ENCODE data around the gene TLR2.
"Not testable (repeated sequence)": the region's sequence is repeated elsewhere in the genome, so short reads cannot be mapped to it uniquely, and the experiment has no call there.

The TLR2 gene

DNA sequence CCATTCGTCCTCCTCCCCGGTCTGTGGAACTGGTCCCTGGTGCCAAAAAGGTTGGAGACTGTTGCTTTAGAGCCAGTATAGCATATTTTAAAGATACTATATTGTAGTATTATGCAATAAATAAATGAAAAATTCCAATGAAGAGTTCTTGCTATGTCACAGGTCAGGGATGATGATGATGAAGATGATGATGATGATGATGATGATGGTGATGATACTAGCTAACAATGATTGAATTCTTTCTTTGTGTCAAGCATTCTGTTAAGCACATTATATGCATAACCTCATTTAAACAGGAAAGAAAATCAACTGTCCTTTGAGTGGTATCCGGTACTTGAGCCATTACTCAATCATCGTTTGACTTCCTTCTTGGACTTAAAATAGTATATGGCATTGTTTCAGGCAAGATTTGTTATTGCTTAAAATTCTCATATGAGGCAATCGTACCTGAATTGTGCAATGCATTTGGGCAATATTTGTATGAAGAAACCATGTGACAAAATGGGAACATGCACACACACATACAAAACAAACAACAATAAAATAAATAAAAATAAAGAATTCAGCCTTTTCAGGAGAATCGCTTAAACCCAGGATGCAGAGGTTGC is 22.8 kb upstream of the TLR2 start:
- DNase-seq (ENCODE audit: low spot score) = no peak

DNA sequence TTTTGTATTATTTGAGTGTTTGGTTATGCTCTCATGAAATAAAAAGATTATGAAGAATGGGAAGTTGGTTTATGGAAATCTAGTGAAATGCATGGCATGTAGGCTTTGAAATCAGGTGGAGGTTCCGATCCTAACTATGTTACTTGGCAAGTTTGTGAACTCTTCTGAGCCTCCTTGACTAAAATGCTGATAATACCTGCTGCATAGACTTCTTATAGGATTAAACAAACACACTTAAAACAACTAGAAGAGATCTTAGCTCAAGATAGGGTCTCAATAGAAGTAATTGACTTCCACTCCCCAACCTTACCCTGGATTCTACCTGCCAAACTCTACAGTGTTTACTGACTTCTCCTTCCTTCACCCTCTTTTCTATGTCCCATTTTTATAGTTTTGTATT is 22.2 kb upstream of the TLR2 start:
- DNase-seq (ENCODE audit: low spot score) = no peak

DNA sequence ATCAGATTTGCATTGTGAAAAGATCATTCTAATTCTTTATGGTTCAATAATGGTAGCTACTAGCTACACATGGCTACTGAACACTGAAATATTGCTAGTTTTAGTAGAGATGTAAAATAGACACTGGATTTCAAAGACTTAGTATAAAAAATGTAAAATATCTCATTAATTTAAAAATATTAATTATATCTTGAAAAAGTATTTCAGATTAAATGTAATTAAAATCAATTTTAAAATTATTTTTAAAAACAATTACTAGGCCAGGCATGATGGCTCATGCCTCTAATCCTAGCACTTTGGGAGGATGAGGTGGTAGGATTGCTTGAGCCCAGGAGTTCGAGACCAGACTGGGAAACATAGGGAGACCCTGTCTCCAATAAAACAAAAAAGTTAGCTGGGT is 20.4 kb upstream of the TLR2 start:
- no peak for DNase-seq (ENCODE audit: low spot score)

DNA sequence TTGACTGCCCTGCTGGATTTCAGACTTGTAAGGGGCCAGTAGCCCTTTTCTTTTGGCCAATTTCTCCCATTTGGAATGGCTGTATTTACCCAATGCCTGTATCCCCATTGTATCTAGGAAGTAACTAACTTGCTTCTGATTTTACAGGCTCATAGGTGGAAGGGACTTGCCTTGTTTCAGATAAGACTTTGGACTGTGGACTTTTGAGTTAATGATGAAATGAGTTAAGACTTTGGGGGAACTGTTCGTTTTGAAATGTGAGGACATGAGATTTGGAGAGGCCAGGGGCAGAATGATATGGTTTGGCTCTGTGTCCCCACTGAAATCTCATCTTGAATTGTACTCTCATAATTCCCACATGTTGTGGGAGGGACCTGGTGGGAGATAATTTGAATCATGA is 17.6 kb upstream of the TLR2 start:
- DNase-seq (ENCODE audit: low spot score) = not testable (repeated sequence)

DNA sequence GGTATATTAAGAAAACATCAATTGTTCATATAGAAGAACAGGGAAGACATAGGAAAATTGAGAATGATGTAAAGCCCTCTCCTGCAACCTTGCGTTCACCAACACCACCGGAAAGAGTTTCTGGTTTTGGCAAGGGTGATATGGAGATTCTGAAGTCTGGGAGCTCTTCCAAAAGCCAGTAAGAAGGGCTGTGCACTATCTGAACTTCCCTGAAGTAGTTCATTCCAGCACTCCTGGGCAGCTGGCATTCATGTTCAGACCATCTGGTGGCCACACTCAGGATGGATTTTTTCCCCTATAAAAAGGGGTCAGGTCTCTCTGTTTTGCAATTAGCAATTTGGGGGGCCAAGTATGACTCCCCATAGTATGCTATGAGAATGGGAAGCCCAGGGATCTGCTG is 15.4 kb upstream of the TLR2 start:
- no peak for DNase-seq (ENCODE audit: low spot score)

DNA sequence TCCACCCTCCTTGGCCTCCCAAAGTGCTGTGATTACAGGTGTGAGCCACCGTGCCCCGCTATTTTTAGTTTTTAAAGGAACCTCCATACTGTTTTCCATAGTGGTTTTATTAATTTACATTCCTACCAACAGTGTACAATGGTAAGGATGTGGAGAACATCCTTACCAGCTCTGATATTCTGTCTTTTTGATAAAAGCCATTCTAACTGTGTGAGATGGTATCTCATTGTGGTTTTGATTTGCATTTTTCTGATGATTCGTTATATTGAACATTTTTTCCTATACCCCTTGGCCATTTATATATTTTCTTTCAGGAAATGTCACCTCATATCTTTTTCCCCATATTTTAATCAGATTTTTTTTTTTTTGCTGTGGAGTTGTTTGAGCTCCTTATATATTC is 14.2 kb upstream of the TLR2 start:
- DNase-seq (ENCODE audit: low spot score) = no peak

DNA sequence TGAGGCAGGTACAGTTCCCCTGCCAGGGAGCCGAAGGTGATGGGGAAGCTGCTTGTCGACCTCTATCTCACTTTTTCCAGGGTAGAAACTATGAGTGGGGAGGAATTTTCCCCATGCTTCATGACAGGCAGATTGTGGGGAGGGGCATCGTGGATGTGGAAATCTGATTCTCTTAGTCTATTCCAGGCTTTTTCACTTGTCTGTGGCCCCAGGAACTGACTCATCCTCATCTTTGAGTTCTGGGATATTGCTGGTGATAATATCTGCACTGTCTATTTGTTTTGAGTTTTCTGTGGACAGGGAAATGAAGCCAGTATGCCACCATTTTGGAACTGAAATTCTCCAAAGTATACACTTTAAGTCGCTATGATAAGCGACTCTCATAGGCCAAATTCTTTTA is 7.6 kb upstream of the TLR2 start:
- DNase-seq (ENCODE audit: low spot score) = no peak

DNA sequence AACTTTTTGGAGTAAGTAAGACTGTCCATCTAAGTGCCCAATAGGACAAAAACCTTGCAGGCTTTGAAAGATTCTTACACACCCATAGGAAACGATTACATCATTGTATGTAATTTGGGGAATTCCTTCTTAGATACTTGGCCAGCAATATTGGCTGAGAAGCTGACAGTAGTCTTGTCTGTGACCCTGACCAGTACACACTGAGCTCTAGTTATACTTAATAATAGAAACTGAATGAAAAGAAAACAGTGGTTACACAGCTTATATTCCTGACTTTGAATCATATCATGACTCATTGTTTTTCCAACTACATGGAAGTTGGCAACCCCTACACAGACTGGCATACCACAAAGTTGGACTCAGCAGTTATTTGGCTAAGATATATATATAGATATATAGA is 7.1 kb upstream of the TLR2 start:
- no peak for DNase-seq (ENCODE audit: low spot score)

DNA sequence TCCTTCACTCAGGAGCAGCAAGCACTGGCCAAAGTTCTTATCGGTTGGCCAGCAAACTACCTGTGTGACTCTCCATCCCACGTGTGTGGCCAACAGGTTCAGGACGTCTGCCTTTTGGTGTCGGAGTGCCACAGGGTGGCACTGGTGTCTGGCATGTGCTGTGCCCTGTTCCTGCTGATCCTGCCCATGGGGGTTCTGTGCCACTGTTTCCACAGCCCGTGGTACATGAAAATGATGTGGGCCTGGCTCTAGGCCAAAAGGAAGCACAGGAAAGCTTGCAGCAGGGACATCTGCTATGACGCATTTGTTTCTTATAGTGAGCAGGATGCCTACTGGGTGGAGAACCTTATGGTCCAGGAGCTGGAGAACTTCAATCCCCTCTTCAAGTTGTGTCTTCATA is 4.6 kb upstream of the TLR2 start:
- no peak for DNase-seq (ENCODE audit: low spot score)

DNA sequence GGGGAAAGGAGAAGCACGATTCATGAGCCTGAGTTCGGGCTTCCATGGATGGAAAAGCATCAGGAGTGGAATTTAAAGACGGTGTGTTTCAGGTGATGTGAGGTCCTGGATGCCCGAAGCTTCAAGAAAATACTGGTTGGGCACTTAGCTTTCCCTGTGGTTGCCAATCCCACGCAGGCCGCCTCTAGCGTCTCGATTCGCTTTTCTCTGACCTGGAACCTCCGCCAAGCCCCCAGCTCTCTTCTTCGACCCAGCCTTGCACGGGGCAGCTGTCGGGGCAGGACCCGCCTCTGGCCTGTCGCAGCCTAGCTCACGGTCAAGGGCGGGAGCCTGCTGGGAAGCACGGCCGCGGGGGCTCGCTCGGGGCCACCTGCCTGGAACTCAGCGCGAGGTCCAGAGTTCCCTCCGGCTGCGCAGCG is 308 bp upstream of the TLR2 start:
- DNase-seq (ENCODE audit: low spot score) = no peak

DNA sequence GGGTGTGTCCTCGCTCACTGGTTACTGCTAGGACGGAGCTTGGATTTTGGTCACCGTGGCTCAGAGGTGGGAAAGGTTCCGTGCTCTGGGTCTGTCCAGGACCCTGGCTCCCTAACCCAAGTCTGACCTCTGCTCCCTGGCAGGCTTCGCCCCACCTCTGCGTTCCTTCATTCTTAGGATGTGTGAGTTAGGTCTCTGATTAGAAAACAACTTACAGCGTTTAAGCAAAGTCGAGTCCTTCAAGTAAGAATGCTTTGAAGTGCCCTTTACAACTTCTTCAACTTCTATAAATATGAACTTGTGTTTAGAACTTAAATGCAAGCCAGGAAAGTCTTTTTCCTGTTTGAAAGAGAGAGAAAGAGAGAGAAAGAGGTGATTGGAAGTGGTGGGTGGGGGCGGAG is 891 bp downstream of the TLR2 start:
- no peak for DNase-seq (ENCODE audit: low spot score)

DNA sequence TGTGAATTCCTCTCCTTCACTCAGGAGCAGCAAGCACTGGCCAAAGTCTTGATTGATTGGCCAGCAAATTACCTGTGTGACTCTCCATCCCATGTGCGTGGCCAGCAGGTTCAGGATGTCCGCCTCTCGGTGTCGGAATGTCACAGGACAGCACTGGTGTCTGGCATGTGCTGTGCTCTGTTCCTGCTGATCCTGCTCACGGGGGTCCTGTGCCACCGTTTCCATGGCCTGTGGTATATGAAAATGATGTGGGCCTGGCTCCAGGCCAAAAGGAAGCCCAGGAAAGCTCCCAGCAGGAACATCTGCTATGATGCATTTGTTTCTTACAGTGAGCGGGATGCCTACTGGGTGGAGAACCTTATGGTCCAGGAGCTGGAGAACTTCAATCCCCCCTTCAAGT is 20.4 kb downstream of the TLR2 start:
- DNase-seq (ENCODE audit: low spot score) = no peak

DNA sequence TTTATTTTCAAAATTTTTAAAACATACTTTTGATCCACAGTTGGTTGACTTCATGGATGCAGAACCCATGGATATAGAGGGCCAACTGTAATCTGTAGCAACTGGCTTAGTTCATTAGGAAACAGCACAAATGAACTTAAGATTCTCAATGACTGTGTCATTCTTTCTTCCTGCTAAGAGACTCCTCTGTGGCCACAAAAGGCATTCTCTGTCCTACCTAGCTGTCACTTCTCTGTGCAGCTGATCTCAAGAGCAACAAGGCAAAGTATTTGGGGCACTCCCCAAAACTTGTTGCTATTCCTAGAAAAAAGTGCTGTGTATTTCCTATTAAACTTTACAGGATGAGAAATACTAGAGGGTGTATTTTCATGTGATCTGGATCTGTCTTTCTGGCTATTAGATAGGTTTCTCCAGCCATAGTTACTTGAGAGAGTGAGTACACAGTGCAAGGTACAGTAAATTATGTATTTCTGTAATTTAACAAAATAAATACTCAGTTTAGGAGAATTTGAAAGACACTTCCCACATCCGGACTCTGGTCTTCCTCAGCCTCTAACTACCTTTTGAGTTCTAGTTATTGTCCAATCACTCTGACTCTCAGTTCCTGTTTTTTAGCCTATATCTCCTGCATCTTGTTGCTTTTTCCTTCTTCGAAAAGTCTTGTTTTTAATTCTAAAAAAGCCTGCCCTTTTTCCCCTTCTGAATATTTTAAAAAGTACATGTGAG is 21.8 kb downstream of the TLR2 start:
- no peak for DNase-seq (ENCODE audit: low spot score)

DNA sequence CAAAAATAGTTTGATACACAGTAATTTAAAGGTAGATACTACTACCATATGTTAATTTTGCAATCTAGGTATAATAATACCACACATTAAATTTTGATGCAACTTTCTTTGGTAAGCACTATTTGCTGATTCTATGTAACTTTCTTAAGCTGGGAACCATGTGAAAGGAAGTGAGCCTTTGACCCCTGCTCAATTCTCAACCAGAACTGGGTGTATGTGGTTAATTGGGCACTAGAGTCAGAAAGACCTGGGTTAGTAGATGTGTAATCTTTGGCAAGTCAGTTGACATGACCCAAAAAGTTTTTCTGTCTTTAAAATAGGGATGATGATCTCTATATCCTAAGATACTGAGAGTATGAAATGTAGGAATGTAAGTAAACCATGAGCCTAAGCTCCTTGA is 22.4 kb downstream of the TLR2 start:
- no peak for DNase-seq (ENCODE audit: low spot score)

DNA sequence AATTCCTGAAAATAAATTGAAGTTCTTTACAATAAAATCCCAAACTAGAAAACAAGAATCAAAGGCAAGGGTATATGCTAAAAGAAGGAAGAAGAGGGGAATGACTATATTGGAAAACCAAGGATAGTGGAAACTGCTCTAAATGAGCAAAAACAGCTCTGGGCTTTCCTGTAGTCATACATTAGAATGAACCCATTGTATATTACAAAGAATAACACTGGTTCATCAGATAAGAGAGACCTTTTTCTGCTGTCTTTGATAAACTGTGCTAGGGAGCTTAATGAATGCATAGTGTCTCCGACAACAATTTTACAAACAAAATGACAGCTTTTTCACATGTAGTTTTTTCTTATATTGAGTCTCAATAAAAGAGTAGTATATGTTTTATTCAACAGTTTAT is 26.6 kb downstream of the TLR2 start:
- DNase-seq (ENCODE audit: low spot score) = no peak

DNA sequence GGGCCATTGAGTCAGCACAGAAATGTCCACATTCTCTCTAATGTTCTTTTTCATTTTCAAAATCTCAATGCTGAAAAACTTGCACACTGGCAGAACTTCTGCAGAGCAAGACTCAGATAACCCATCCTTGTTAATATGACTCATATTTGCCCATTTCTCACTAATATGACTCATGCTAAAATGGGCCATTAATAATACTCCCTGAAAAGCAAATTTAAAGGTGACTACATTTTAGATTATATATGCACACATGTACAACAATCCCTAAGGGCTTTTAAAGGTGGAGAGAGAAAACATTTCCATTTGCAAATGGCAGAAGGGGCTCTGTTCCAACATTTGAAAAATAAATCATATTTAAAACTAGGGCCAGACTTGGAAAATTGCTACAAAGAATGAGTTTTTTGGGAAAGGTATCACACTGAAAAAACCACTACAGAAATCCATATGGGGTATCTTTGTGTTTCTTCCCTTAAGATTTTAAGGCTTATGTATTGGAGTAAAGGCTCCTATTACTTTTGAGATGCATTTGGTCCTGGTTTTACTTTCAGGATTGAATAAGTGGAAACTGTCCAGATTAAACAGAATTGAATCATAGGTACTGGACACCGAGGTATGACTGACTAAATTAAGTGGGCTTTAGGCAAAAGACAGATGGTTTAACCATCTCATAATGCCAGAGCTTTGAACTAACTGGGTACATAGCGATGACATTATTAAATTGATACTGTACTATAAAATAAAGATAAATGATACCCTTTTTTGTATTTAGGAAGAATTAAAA is 30.0 kb downstream of the TLR2 start:
- DNase-seq (ENCODE audit: low spot score) = no peak

DNA sequence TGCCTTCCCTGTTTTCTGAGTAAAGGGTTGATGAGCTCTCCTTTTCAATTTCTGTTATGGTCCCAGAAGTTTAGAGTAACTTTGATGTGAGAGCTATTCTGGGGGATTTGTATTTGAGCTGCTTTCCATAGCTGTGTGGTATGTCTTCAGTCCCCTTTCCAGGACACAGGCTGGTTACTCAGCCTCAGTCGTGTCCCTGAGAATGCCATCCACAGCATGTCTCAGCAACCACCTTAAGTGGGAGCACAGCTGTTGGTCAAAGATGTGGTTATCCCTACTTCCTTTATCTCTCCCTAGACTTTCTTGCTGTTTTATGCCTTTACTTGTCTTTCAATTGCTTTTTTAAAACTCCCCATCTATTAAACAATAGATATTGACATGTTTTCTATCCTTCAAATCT is 38.0 kb downstream of the TLR2 start:
- DNase-seq (ENCODE audit: low spot score) = no peak

DNA sequence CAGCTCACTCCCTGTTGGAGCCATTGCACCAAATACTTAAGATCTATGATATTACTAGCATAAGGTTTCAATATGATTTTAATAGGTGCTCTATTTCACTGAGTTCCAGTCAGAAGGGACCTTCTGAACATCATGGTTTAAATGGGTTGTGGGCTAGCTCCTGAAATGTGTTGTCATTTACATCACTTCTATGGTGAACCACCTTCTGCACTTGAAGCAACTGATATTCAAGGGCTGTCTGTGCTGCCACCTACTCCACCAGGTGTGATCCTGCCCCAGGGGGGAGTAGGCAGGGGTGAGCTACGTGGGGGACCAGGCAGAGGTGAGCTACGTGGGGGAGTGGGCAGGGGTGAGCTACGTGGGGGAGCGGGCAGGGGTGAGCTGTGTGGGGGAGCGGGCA is 40.5 kb downstream of the TLR2 start:
- DNase-seq (ENCODE audit: low spot score) = no peak

DNA sequence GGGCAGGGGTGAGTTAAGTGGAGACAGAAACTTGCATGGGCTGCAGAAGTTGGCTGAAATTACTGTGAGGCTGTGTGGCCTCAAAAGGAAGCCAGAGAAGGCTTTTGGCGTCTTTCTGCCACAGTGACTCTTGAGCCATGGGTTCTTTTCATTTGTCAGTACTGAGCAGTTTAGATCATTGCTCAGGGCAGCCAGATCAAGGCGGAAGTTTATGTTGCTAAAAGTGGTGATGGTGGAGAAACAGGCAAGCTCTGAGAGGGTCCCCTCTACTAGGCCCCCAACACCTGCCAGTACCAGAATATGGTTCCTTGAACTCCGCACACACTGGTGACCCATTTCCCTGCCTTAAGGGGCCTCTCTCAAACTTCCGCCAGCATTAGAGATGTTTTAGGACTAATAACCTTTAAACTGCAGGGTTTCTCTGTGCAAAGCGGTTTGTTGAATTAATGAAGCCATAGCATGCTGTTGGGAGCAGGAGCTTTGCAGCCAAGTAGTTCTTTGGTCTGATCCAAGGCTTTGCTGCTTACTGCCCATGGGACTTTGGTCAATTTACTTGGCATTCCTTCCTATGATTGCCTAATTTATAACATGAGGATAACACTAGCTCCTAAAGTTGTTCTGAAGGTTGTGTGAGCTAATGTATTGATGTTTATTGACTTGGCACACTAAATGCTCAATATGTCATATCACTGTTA is 41.2 kb downstream of the TLR2 start:
- DNase-seq (ENCODE audit: low spot score) = no peak

DNA sequence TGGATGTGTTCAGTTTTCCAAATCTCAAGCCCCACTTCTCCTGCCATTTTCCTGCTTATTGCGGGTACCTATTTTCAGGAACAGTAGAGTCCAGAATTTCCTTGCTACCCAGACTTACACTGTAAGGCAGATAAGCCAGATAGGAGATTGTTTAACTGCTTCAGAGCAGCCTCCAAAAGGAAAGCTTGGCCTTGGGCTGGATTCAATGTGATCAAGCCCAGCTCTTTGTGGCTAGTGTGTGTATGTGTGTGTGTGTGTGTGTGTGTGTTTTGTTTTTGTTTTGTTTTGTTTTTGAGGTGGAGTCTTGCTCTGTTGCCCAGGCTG is 41.7 kb downstream of the TLR2 start:
- no peak for DNase-seq (ENCODE audit: low spot score)

DNA sequence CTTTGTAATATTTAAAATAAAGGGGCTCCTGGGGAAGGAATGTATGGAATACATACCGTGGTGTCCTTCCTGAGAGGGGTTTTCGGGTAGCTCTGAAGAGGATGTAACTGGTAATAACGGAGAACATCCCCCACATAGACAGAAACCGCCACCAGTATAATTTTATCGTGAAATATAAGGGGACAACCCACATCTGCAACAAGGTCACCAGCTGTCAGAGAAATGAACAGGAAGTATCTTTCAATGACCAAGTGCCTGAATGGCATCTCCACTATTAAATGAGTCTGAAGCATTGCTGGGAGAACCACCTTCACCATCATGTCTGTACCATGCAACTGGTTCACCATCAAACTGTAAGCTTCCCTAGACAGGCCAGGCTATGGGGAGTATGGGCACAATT is 44.1 kb downstream of the TLR2 start:
- no peak for DNase-seq (ENCODE audit: low spot score)

DNA sequence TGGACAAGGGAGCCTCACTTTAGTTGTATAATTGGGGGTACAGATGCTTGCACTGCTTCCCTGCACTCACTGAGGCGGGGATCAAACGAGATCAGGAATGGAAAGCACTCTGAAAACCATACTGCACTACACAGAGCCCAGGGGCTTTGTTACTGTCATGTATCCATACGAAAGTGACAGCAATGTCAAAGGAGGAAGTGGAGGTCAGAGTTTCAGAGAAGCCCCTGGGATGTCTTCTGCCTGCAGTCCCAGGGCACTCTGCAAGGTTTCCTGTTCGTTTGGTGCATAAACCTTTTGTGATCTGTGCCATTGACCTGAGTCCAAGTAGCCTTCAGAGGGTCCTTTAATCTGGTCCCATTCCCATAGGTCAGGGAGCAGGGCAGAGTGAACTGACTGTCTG is 44.6 kb downstream of the TLR2 start:
- DNase-seq (ENCODE audit: low spot score) = no peak

DNA sequence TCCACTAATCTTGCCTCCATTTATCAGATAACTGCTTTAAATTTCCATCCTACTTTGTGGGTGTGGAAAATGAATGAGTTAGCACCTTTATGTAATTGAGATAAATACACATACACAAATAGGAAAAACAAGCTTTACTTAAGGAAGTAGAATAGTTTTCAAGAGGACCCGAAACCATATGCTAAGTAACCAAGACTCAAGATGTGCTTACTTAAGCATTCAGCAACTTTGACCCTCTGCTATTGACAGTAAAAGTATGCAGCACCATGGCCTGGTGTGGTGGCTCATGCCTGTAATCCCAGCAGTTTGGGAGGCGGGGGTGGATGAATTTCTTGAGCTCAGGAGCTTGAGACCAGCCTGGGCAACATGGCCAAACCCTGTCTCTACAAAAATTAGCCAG is 45.8 kb downstream of the TLR2 start:
- no peak for DNase-seq (ENCODE audit: low spot score)

All from D341Med (cell line).